Endothelial cell (in vitro differentiated cells): ENCODE measurements around the gene GRB7. TPM values are rescaled to one million over a fixed set of nuclear protein-coding genes. Genes with fewer than 3 reads are reported as not detected.

Experiments
- DNase-seq: peaks from one replicate; pipeline ENCODE4 v3.0.0; 2021; ENCODE audit warnings: low spot score
- H3K27ac Mint-ChIP-seq: one replicate; pipeline ENCODE4 v1.8.0; 2021; ENCODE audit warnings: mixed read lengths, inconsistent platforms; ENCODE audit not compliant: unreplicated experiment
- H3K27me3 Mint-ChIP-seq: one replicate; pipeline ENCODE4 v1.8.0; 2021; ENCODE audit warnings: mild to moderate bottlenecking, moderate library complexity, mixed read lengths, inconsistent platforms; ENCODE audit not compliant: unreplicated experiment
- H3K36me3 Mint-ChIP-seq: one replicate; pipeline ENCODE4 v1.8.0; 2021; ENCODE audit warnings: mild to moderate bottlenecking, low read depth, mixed read lengths, inconsistent platforms; ENCODE audit not compliant: unreplicated experiment
- H3K4me1 Mint-ChIP-seq: one replicate; pipeline ENCODE4 v1.8.0; 2021; ENCODE audit warnings: mild to moderate bottlenecking, mixed read lengths, inconsistent platforms; ENCODE audit not compliant: unreplicated experiment
- H3K4me3 Mint-ChIP-seq: one replicate; pipeline ENCODE4 v1.8.0; 2021; ENCODE audit warnings: mild to moderate bottlenecking, mixed read lengths, inconsistent platforms; ENCODE audit not compliant: unreplicated experiment
- H3K9me3 Mint-ChIP-seq: one replicate; pipeline ENCODE4 v1.8.0; 2021; ENCODE audit warnings: mixed read lengths, inconsistent platforms; ENCODE audit not compliant: unreplicated experiment
- CTCF ChIP-seq: fragments of 200-600 bp; sonication (generic); IDR thresholded peaks from one replicate; pipeline ENCODE4 v1.5.0; 2021; ENCODE audit warnings: antibody characterized with exemption; ENCODE audit not compliant: unreplicated experiment
- total RNA-seq: library from RNA; stranded (reverse); fragmentation: NEBNext Ultra II Directional; extraction: Animal tissue kit (Norgen Biotek cat#: 25700); gene quantifications from one replicate; pipeline ENCODE4 v1.2.1, GENCODE V29; 2021; ENCODE audit not compliant: unreplicated experiment

GRB7 gene
- total RNA-seq, 1 donor from 2014 or later = 1.3 TPM

GRCh38 chr17:39751637-39752036, 13.9 kb downstream of the GRB7 start:
- Mint-ChIP-seq H3K27ac (no peak overlapping the region), H3K9me3 (no peaks in the 10 kb centered on the region)
- no peak for DNase-seq

GRCh38 chr17:39752241-39752881, 14.6 kb downstream of the GRB7 start:
- Mint-ChIP-seq H3K9me3 (no peaks in the 10 kb centered on the region), H3K27me3 (peaks cover 3% of the 10 kb centered on the region), H3K27ac (no peak overlapping the region), H3K4me3 (no peak overlapping the region), H3K36me3 (no peaks in the 10 kb centered on the region), H3K4me1 (peaks cover 5% of the 10 kb centered on the region)
- DNase-seq = no peak
- no peak for TF ChIP-seq CTCF

More at GRCh38 chr17:39751637-39752036, 13.9 kb downstream of the GRB7 start:
- H3K4me1 Mint-ChIP-seq = peaks cover 5% of the 10 kb centered on the region
- H3K27me3 Mint-ChIP-seq = peaks cover 3% of the 10 kb centered on the region
- H3K36me3 Mint-ChIP-seq = no peaks in the 10 kb centered on the region
- H3K4me3 Mint-ChIP-seq = no peak overlapping the region
- TF ChIP-seq CTCF = no peak

- Mint-ChIP-seq H3K4me1 (peaks cover 5% of the 10 kb centered on the region), H3K4me3 (peak overlapping the region; percentile 76), H3K27me3 (peaks cover 3% of the 10 kb centered on the region), H3K36me3 (no peaks in the 10 kb centered on the region), H3K27ac (no peak overlapping the region), H3K9me3 (no peaks in the 10 kb centered on the region)
- DNase-seq = peak; percentile 49
- no peak for TF ChIP-seq CTCF
These were observed 15.9 kb downstream of the GRB7 start for GRCh38 chr17:39753514-39754160.

- Mint-ChIP-seq H3K9me3 (no peaks in the 10 kb centered on the region), H3K27ac (no peak overlapping the region), H3K4me3 (no peak overlapping the region), H3K4me1 (peaks cover 5% of the 10 kb centered on the region), H3K27me3 (peaks cover 3% of the 10 kb centered on the region), H3K36me3 (no peaks in the 10 kb centered on the region)
- TF ChIP-seq CTCF = peak; percentile 99
- peak; percentile 87 for DNase-seq
These were observed 16.6 kb downstream of the GRB7 start for GRCh38 chr17:39754161-39754957.
